ENCODE data around the gene ACSBG1. TPM values are rescaled to one million over a fixed set of nuclear protein-coding genes. Genes with fewer than 3 reads are reported as not detected.
A peak's percentile ranks its signal among the peaks of the same experiment; 100 is the strongest.

ACSBG1 gene
- total and polyA plus RNA-seq, 7 donors, result 0.23 to 3.9 (median 1.3) TPM

DNA sequence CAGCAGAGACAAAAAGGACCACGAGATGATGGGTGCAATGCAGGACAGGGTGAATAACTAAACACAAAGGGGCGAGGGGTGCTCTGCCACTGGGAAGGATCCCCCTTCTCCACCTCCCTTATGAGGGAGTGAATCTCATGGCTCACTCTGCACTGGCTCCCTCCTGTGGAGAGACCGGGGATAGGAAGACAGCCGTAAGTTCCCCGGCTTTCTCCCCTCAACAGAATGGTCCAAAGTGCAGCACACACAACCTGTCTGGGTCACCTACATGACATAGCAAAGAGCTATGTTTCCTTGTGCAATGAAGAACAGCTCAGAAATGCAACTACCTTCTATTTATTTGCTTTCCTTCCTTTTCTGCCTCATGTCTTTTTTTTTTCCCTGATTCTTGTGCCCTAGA, 7.8 kb upstream of the ACSBG1 start:
- 35 to 69% methylated on average over 5 of the region's 5 CpGs for WGBS, 2 donors
- H3K4me3 ChIP-seq, result no peak overlapping the region
- TF ChIP-seq CTCF (IDR thresholded peaks at IDR 0.05) (peak in 1 of 4 experiments; percentile 24), POLR2AphosphoS5 (IDR thresholded peaks at IDR 0.05) (no peak), EP300 (IDR thresholded peaks at IDR 0.05) (no peak)
- H3K27me3 ChIP-seq, result no peaks in the 10 kb centered on the region
- H3K27ac ChIP-seq, result no peak overlapping the region
- no peaks in the 10 kb centered on the region for H3K36me3 ChIP-seq
- H3K4me1 ChIP-seq, result peaks cover 0 to 11% (median 7%) of the 10 kb centered on the region in 4 donors
- no peaks in the 10 kb centered on the region for H3K9me3 ChIP-seq
- intact Hi-C loops (cut with DNase I), result loop anchor here (5.0 kb wide), 2 partner anchors 110 to 235 kb away; partner anchors contain the start of gene CIB2
- DNase-seq, result peak; percentile 36

GRCh38 chr15:78241017-78241416, 6.7 kb upstream of the ACSBG1 start:
- Histone ChIP-seq H3K27ac (no peak overlapping the region), H3K36me3 (no peaks in the 10 kb centered on the region), H3K9me3 (no peaks in the 10 kb centered on the region), H3K4me1 (peaks cover 0 to 11% (median 7%) of the 10 kb centered on the region in 4 donors), H3K27me3 (no peaks in the 10 kb centered on the region), H3K4me3 (no peak overlapping the region)
- no peak for TF ChIP-seq EP300 (IDR thresholded peaks at IDR 0.05)
- no peak for TF ChIP-seq POLR2A (IDR thresholded peaks at IDR 0.05)
- TF ChIP-seq CTCF (IDR thresholded peaks at IDR 0.05), result peak; percentile 75 to 83 (median 80)
- no peak for TF ChIP-seq POLR2AphosphoS5 (IDR thresholded peaks at IDR 0.05)
- intact Hi-C loops (cut with DNase I), result loop anchor here (1.0 to 5.0 kb wide), 5 partner anchors 64 to 282 kb away; partner anchors contain the start of gene CIB2
- WGBS, 2 donors, result 6 to 16% methylated on average over 12 of the region's 12 CpGs
- peak; percentile 93 for DNase-seq

GRCh38 chr15:78239811-78240210, 5.4 kb upstream of the ACSBG1 start:
- intact Hi-C loops (cut with DNase I), result loop anchor here (2.0 to 5.0 kb wide), 4 partner anchors 43 to 281 kb away; partner anchors contain the start of gene CIB2
- no peaks in the 10 kb centered on the region for H3K27me3 ChIP-seq
- H3K36me3 ChIP-seq, result no peaks in the 10 kb centered on the region
- no peak overlapping the region for H3K4me3 ChIP-seq
- no peak overlapping the region for H3K27ac ChIP-seq
- TF ChIP-seq POLR2AphosphoS5 (IDR thresholded peaks at IDR 0.05) (no peak), POLR2A (IDR thresholded peaks at IDR 0.05) (no peak), CTCF (IDR thresholded peaks at IDR 0.05) (no peak), EP300 (IDR thresholded peaks at IDR 0.05) (no peak)
- peaks cover 0 to 11% (median 7%) of the 10 kb centered on the region in 4 donors for H3K4me1 ChIP-seq
- no peak for DNase-seq
- no peaks in the 10 kb centered on the region for H3K9me3 ChIP-seq
- WGBS, 2 donors, result 81 to 86% methylated on average over 5 of the region's 5 CpGs

DNA sequence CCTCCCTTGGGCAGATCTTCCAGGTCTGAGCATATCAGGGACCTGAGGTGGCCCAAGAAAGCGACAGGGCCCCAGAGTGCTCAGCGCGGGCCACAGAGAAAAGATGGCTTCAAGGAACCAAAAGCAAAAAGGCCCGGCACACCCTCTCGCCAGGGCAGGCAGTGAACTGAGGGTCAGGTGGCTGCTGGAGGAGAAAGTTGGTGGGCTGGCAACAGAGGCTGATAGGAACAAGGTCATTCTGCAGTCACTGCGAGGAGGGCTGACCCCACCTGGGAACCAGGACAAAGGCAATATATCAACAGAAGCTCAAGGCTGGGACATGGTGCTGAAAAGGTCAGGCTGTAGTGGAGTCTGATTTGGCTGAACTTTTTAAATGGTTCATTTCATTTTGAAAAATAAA, 2.8 kb upstream of the ACSBG1 start:
- Histone ChIP-seq H3K27me3 (no peaks in the 10 kb centered on the region), H3K4me3 (no peak overlapping the region), H3K4me1 (no peaks in the 10 kb centered on the region), H3K27ac (no peak overlapping the region), H3K36me3 (no peaks in the 10 kb centered on the region), H3K9me3 (no peaks in the 10 kb centered on the region)
- 87 to 96% methylated on average over 6 of the region's 6 CpGs for WGBS, 2 donors
- intact Hi-C loops (cut with DNase I), result loop anchor here (5.0 kb wide), 1 partner anchor 40 kb away; no protein-coding TSS in a partner anchor
- TF ChIP-seq EP300 (IDR thresholded peaks at IDR 0.05) (no peak), POLR2AphosphoS5 (IDR thresholded peaks at IDR 0.05) (no peak), CTCF (IDR thresholded peaks at IDR 0.05) (no peak), POLR2A (IDR thresholded peaks at IDR 0.05) (no peak)
- peak; percentile 44 for DNase-seq

GRCh38 chr15:78236491-78236890, 2.1 kb upstream of the ACSBG1 start:
- WGBS, 2 donors, result 91% methylated on average over 6 of the region's 6 CpGs
- Histone ChIP-seq H3K36me3 (no peaks in the 10 kb centered on the region), H3K27ac (no peak overlapping the region), H3K27me3 (no peaks in the 10 kb centered on the region), H3K4me3 (no peak overlapping the region), H3K9me3 (no peaks in the 10 kb centered on the region), H3K4me1 (no peaks in the 10 kb centered on the region)
- intact Hi-C loops (cut with DNase I), result loop anchor here (5.0 kb wide), 1 partner anchor 39 kb away; no protein-coding TSS in a partner anchor
- peak; percentile 57 for DNase-seq
- TF ChIP-seq POLR2AphosphoS5 (IDR thresholded peaks at IDR 0.05) (no peak), POLR2A (IDR thresholded peaks at IDR 0.05) (no peak)
